HG02642 (cell line): ENCODE results near the gene METTL26.
"Not testable (repeated sequence)": the region's sequence is repeated elsewhere in the genome, so short reads cannot be mapped to it uniquely, and the experiment has no call there.

Experiments
- ATAC-seq: cut with Tn5 transposase; IDR thresholded peaks from one replicate; pipeline ENCODE4 v1.9.1; 2021; ENCODE audit warnings: mild to moderate bottlenecking; ENCODE audit not compliant: unreplicated experiment, poor library complexity

The METTL26 gene

DNA sequence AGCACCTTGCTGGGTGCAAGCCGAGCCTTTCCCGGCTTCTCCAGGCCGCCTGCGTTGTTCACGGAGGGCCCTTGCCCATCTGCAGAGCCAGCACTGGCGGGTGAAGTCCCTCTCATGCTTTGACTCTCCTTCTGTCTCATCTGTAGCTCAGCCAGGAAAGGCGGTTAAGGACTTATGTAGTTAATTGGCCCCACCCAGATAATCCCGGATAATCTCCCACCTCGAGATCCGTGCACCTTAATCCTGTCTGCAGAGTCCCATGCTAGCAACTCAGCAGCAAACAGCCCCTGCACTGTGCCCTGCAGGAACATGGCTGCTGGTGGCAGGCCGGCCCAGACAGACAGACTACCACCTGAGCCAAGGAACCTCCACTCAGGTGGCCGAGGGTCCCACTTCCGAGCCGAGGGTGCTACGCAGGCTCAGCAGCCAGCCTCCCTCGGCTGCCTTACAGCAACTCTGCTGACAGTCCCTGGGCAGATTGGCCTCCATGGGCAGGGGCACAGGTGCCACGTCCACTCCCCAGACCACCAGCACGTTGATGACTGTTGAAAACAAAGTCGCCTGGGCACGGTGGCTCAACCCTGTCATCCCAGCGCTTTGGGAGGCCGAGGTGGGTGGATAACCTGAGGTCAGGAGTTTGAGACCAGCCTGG, 29.3 kb downstream of the METTL26 start:
- no peak for ATAC-seq

DNA sequence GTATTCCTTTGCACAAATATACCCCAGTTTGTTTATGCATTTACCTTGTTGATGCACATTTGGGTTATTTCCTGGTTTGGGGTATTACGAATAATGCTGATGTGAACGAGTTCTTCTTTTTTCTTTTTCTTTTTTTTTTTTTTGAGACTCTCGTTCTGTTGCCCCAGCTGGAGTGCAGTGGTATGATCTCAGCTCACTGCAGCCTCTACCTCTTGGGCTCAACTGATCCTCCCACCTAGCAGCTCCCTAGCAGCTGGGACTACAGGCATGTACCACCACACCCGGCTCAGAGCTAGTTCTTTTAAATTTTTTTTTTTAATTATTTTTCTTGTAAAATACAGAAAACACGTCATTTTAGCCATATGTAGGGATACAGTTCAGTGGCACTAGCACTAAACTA, 32.2 kb downstream of the METTL26 start:
- ATAC-seq, result no peak

GRCh38 chr16:600781-601180, 35.3 kb downstream of the METTL26 start:
- no peak for ATAC-seq

DNA sequence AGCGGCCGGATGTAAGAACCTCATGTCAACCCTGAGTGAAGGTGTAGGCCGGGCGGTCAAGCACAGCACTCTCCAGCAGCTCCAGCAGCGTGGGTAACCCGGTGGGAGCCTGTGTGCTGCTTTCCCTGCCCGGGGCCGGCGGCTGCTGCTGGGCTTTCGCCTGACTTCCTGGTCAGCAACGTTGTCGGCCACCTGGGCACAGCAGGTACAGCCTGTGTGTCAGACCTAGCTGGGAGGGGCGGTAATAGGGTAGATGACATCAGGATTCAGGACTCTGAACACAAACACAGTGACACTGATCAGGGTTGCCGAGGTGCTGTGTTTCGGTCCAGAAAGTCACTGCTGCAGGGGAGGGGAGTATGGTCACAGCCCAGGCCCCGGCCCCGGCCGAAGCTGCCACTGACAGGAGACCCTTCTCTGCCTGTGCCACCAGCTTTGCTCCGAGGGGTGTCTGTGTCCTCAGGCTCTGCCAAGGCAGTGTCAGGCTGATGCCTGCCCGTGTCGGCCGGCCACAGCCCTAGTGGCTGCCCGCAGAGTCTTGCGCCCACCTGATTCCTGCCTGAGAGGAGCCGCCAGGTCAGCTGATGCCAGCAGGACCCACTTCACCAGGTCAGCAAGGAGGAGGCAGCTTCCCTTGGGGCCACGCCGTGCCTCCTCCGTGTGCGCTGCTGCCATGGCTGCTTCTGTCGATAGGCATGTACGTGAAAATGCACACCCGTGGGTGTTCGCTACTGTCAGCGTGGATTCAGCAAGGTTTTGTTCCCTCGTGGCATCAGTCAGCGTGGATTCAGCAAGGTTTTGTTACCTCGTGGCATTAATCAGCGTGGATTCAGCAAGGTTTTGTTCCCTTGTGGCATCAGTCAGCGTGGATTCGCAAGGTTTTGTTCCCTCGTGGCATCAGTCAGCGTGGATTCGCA, 37.0 kb downstream of the METTL26 start:
- ATAC-seq, result no peak

GRCh38 chr16:597655-598054, 38.5 kb downstream of the METTL26 start:
- not testable (repeated sequence) for ATAC-seq

- no peak for ATAC-seq
These were observed 39.4 kb downstream of the METTL26 start for GRCh38 chr16:596736-597060.

DNA sequence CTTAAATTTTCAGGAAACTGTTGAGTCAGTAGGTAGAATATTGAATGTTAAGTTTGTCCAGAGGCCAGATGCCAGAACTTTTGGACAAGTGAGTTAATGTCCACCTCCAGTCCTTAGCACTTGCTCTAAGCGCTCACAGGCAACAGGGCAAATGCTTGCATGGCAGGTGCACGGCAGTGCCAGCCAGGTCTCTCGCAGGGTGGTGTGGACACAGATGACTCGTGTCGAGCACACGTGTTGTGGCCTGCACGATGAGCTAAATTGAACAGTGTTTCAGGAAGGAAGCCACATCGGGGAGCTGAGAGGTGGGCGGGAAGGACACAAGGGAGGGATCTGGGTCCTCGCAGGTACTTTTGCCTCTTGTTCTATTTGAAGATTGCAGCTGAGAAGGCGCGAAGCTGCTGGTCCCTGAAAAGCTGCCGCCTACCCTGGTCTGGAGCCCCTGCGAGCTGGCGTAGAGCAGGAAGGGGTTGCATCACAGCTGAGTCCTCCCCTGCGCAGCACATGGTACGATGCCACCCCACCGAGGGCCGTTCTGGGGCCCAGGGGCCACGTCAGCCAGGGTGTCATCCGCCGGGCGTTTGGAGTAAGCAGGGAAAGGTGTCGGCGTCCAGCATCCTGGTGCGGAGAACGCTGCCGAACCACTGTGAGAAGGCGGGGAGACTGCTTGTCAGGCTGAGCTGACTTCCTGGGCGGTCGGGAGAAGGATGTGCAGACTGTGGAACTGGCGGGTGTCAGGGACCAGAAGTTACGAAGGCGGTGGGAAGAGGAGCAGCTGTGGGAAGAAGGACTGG, 40.0 kb downstream of the METTL26 start:
- ATAC-seq, result no peak

GRCh38 chr16:595094-595528, 41.0 kb downstream of the METTL26 start:
- no peak for ATAC-seq

- no peak for ATAC-seq
These were observed 42.3 kb downstream of the METTL26 start for GRCh38 chr16:593807-594206.

GRCh38 chr16:593406-593805, 42.7 kb downstream of the METTL26 start:
- no peak for ATAC-seq

DNA sequence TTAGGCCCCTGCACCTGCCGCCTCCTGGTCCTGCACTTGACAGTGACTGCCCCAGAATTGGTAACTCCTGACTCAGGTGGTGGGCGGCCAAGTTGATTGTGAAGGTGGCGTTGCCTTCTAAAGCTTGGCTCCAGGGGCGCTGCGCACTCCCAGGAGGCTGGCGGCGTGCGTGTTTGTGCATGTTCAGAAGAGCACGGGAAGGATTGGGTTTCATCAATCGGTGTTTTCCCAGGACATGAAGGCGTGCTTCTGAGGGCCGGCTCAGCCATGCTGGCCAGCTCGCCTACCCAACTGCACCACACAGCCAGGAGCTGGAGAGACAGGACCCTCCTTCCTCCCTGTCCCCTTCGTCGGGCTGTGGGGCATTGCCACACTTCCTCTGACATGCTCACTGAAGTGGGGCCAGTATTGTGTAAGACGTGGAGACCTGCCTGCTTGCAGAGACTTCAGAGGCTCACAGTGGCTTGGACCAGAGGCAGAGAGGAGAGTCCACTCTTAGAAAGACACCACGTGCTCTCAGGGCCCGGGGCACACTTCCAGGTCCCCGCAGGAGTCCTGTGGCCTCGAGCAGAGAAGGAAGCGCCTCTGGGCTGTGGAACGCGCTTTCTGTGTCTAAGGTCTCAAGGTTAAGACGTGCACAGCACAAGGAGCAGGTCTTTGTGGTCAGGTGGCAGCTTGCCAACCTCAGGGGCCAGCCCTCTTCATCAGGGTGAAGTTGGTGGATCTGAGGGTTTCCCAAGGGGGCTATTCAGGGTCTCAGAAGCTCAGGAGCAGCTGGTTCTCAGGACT, 43.4 kb downstream of the METTL26 start:
- ATAC-seq, result no peak

- no peak for ATAC-seq
These were observed 44.1 kb downstream of the METTL26 start for GRCh38 chr16:591892-592517.

DNA sequence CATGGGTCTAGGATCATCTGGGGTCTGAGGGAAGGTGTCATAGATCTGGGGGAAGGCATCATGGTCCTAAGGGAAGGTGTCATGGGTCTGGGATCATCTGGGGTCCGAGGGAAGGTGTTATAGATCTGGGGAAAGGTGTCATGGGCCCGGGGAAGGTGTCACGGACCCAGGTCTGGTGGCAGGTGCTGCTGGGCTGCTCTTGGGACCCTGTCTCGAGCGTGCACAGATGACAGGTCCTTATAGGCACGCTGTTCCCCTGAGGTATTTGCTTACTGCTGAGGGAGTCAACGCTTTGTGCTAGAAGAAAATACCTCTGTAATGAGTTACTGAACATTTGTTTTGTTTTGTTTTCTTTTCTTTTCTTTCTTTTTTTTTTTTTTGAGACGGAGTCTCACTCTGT, 44.9 kb downstream of the METTL26 start:
- ATAC-seq, result no peak

GRCh38 chr16:590815-591200, 45.3 kb downstream of the METTL26 start:
- no peak for ATAC-seq

DNA sequence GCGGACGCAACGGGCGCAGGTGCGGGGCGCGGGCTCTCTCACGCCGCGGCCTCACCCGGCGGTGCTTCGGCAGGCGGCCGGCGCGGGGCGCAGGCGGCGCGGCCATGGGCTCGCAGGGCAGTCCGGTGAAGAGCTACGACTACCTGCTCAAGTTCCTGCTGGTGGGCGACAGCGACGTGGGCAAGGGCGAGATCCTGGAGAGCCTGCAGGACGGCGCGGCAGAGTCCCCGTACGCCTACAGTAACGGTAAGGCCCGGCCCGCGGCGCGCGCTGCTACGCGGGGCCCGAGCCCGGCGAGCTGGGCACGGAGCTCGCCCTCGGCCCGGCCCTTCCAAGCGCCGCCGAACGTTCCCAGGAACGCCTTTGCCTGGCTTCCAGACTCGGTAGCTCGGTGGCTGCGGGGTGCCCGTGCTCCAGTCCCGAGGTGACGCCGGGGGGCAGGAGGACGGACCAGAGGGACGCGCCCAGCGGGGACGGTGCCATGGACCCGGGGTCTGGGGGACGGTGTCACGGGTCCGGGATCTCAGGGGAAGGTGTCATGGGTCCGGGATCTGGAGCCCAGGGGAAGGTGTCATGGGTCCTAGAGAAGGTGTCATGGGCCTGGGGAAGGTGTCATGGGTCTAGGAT, 45.8 kb downstream of the METTL26 start:
- no peak for ATAC-seq

- peak; percentile 76 for ATAC-seq
These were observed 46.4 kb downstream of the METTL26 start, which contains the start of gene RAB40C for GRCh38 chr16:589658-590187. RAB40C (plus strand) TSS chr16:590066; CDS start chr16:590292, 226 bp downstream.

- peak; percentile 78 for ATAC-seq
These were observed 47.0 kb downstream of the METTL26 start for GRCh38 chr16:588889-589657.

DNA sequence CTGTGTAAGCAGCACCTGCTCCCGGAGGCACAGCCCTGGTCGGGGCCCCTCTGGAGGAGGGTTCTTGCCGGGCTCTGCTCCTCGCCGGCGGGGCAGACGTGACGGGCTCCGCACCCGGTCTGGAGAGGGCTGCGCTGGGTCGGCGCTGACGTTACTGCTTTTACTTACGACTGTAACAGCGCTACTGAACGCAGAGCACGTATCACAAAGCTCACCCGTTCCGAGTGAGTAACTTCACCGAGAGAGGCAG, 47.5 kb downstream of the METTL26 start:
- ATAC-seq, result peak; percentile 12
